AG20443 (cell line): Measurements from ENCODE around the gene PCSK7.
A peak's percentile ranks its signal among the peaks of the same experiment; 100 is the strongest.
"Not testable (repeated sequence)": the region's sequence is repeated elsewhere in the genome, so short reads cannot be mapped to it uniquely, and the experiment has no call there.

Experiments used
- DNase-seq: peaks from one replicate; pipeline ENCODE4 v3.0.0; 2012; ENCODE audit warnings: low spot score, mixed read lengths

Gene PCSK7, protein sequence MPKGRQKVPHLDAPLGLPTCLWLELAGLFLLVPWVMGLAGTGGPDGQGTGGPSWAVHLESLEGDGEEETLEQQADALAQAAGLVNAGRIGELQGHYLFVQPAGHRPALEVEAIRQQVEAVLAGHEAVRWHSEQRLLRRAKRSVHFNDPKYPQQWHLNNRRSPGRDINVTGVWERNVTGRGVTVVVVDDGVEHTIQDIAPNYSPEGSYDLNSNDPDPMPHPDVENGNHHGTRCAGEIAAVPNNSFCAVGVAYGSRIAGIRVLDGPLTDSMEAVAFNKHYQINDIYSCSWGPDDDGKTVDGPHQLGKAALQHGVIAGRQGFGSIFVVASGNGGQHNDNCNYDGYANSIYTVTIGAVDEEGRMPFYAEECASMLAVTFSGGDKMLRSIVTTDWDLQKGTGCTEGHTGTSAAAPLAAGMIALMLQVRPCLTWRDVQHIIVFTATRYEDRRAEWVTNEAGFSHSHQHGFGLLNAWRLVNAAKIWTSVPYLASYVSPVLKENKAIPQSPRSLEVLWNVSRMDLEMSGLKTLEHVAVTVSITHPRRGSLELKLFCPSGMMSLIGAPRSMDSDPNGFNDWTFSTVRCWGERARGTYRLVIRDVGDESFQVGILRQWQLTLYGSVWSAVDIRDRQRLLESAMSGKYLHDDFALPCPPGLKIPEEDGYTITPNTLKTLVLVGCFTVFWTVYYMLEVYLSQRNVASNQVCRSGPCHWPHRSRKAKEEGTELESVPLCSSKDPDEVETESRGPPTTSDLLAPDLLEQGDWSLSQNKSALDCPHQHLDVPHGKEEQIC

DNA sequence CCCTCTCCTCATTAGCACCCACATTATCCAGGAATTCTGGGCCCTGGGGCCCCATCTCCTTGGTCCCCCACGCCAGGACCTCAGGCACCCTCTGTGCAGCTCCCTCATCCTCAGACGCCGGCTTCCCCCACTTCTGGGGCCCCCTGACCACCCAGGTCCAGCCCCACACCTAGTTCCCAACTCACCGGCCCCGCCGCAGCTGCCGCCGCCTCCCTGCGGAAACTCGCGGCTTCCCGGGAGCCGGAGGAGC, at the start of gene PCSK7:
TSS of gene PCSK7 (minus strand) at position 232 of the 250 bp plus-strand sequence. CDS start 2,229 bp downstream, outside the sequence.
- DNase-seq, result no peak

DNA sequence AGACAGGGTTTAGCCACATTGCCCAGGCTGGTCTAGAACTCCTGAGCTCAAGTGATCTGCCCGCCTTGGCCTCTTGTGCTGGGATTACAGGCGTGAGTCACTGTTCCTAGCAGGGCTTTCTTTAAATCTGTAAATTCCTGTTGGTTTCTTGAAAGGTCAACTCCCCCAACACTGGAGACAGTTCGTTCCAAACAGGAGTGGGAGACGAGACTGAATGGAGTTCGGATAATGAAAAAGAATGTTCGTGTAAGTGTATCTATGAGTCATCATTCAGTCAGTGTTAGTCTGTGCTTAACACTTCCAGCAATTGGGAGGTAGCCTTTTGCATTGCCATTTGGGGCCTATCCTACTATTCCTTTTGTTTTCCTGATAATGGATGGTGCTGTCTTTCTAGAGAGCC, 49.3 kb upstream of the PCSK7 start:
- peak; percentile 88 for DNase-seq

DNA sequence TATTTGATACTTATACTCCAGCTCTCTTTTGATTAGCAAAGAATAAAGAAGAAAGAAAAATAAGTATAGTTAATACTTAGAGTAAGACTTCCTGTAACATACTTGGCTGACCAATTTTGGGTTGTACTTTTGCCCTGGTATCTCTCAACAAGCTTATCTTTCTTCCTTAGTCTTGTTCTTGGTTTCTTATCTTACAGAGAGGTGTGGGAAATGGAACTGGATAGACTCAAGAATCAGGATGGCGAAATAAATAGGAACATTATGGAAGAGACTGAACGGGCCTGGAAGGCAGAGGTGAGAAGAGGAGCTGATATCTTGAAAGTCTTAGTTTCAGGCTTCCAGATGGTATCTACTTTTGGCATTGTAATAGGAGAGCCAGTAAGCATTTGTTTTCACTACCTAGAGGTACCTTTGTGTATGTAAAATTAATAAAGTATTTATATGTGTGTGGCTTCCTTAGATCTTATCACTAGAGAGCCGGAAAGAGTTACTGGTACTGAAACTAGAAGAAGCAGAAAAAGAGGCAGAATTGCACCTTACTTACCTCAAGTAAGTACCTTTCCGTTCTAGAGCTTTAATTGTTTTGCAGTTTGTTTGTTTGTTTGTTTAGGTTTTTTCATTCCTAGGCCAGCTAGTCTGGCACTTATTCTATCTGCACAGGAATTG, 48.0 kb upstream of the PCSK7 start:
- no peak for DNase-seq

DNA sequence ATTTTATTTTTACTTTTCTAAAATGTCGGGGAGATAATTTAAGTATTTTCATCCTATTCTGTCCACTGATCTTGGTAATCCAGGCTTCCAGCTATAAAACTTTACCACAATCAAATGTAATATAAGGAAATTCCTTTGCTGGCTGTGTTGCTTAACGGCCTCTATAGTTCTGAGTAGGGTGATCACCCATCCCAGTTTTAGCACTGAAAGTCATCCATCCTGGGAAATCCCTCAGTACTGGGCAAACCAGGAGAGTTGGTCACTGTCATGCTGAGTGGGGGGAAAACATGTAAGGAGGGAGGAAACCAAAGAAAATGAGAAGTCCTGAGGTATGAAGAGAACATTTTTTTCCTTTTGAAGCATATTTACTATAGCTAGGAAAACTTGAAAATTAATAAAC, 46.5 kb upstream of the PCSK7 start:
- DNase-seq, result no peak

DNA sequence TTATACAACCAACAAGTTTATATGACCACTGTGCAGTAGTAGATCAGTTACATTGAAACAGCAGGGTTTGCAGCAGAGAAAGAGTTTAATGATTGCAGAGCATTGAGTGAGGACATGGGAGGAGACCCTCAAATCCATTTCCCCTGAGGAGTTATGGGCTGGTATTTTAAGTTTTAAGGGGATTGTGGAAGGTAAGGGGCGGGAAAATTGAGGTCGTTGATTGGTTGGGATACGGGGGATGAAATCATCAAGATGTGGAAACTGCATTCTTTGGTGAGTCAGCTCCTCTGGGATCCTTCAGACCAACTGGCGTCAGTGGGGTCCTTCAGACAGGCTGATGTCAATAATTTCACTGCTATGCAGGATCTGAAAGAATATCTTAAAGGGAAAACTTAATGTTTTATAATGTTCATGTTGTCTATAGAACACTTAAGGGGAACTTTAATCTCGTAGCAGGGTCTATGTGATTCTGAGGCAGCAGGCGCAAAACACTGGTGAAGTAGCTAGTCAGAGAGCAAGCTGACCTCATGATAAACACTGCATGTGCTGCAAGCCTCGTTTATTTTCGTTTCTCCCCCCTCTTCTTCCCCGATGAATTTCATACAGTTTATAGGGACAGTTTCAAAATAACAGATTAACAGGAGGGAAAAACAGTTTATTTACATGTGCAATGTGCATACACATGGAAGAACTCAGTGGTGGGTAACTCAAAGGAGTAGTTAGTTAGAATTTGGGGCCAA, 41.8 kb upstream of the PCSK7 start:
- peak; percentile 61 for DNase-seq

DNA sequence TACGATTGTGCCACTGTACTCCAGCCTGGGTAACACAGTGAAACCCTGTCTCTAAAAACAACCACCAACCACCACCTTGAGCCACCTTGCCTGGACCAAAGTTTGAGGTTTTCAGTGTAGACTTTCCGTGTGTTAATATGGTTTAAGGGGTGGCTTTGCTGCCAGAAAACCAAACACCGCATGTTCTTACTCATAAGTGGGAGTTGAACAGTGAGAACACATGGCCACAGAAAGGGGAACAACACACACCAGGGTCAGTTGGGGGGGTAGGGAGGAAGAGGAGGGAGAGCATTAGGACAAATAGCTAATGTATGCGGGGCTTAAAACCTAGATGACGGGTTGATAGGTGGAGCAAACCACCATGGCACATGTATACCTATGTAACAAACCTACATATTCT, 40.3 kb upstream of the PCSK7 start:
- not testable (repeated sequence) for DNase-seq

DNA sequence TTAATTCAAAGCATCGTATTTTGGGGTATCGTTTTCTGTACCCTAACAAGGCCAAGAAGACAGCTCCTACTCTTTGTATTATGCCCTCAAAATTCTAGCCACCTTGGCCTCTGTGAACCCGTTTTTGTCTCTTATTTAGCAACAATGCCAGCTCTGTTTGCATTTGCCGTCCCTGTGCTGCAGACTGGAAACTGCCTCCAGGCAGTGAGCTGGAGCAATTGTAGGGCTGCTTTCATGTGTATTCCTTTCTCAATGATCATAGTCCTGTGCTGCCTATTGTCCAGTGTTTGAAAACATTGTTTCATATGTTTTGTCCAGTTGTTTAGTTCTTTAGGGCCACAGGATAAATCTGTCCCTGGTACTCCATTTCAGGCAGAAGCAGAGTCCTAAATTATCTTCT, 39.3 kb upstream of the PCSK7 start:
- no peak for DNase-seq

DNA sequence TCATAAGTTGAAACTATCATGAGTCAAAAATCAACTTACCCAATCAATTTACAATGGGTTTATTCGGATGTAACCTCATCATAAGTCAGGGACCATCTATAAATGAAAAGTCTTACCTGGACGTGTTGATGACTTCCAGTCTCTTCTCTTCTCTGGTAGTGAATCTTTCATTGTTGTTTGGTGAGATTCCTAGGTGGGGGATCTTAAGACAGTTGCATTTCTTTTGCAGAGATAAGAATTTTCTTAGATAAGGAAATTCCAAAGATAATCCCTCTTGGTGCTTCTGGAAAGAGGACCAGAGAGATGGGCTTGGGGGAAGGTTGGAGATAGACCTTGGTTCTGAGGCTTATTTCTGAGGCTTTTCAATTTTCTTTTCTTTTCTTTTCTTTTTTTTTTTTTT, 38.0 kb upstream of the PCSK7 start:
- no peak for DNase-seq

DNA sequence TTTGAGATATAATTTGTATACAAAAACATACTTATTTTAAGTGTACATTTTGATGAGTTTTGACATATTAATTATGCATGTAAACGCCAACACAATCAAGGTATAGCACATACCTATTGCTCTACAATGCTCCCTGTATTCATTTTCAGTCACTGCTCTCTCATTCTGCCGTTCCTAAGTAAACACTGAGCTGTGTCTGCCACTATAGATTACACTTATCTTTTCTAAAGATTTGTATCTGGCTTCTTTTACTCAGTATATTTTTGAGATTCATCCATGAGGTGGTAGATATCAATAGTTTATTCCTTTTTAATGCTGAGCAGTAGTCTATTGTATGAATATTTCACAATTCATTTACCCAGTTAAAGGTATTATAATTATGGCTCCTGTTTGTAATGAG, 33.9 kb upstream of the PCSK7 start:
- no peak for DNase-seq

DNA sequence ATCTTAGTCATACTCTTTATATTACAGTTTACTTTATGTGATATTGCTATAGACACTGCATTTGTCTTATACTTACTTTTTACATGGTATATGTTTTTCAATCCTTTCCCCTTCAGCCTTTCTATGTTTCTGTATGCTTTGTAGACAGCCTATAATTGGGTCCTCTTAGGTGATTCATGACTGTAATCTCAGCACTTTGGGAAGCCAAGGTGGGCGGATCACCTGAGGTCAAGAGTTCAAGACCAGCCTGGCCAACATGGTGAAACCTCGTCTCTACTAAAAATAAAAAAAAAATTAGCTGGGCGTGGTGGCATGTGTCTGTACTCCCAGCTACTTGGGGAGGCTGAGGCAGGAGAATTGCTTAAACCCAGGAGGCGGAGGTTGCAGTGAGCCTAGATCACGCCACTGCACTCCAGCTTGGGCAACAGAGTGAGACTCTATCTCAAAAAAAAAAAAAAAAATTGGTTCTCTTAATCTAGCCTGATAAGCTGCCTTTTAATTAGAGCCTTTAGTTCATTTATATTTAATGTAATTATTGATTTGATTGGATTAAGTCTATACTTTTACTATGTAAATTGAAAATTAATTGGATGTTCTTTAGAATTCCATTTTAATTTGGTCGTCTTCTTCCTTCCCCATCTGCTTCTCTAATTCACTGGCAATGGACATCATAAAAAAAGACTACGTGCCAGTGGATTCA, 32.9 kb upstream of the PCSK7 start:
- DNase-seq, result not testable (repeated sequence)

DNA sequence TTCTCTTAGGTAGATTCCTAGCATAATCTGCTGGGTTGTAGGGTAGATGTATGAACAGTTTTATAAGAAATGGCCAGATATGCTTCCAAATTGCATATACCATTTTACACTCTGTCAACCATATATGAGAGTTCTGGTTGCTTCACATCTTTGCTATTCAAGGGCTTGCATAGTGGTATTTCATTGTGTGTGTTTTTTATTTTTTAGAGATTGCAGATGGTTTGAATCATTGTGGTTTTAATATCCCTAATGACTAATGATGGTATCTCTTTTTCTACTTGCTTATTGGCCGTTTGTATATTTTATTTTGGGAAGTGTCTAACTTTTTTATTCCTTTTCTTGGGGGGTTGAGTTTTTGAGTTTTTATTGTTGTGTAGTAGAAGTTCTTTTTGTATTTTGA, 27.5 kb upstream of the PCSK7 start:
- peak; percentile 49 for DNase-seq

DNA sequence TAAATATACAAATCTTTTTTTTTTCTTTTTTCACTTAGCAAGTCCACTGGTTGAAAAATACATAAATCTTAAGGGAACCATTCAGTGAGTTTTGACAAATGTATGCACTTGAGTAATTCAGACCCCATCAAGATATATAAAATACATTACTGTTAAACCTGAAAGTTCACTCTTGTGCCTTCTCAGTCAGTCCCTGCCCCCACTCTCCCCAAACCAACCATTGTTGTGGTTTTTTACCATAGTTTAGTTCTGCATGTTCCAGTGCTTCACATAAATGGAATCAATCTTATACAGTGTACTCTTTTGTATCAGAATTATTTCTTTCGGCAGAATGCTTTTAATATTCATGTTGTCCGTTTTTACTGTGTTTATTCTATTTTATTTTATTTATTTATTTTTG, 26.7 kb upstream of the PCSK7 start:
- DNase-seq, result no peak

DNA sequence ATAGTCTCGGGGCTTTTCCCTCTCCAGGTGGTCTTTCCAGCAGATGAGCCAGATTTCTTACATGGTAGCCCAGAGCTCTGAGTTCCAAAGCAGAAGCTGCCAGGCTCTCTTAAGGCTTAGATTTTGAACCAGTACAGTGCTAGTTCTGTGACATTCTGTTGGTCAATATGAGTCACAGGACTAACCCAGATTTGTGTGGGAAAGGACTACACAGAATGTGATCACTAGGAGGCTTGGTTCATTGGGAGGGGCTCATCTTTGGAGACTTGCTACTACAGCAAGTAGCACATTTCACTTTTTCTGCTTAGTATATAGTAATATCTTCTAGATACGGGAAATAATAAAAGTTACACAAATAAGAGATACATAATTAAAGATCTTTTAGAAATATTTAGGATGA, 24.7 kb upstream of the PCSK7 start:
- peak; percentile 57 for DNase-seq

DNA sequence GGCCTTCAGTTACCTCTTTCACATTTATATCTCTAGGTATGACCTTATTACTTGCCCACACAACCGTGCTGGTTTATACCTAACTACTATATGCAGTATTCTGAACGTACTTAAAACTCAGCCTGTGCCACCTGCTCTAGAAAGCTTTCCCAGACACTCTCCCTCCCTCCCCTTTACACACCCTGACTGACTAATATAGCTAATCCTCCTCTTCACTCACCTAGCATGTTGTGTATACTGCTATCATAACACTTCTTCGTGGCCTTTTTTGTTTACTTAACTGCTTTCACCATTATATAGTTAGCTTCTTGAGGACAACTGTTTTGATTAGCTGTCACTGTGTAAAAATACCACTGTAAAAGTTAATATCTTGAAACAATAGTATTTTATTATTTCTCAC, 24.1 kb upstream of the PCSK7 start:
- DNase-seq, result no peak

DNA sequence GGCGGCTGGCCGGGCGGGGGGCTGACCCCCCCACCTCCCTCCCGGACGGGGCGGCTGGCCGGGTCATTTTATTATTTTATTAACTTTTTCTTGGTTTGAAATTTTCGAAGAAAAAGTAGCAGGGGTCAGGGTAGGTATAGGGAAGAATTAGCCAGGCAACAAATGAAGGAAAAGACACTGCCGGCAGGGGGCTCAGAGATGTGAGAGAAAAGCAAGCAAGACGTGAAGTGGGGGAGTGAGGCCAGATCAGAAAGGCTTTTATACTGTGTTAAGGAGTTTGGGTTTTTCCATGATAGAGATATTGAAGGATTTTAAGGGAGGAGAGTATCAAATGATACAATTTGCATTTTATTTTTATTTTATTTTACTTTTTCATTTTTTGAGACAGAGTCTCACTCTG, 19.6 kb upstream of the PCSK7 start:
- no peak for DNase-seq

DNA sequence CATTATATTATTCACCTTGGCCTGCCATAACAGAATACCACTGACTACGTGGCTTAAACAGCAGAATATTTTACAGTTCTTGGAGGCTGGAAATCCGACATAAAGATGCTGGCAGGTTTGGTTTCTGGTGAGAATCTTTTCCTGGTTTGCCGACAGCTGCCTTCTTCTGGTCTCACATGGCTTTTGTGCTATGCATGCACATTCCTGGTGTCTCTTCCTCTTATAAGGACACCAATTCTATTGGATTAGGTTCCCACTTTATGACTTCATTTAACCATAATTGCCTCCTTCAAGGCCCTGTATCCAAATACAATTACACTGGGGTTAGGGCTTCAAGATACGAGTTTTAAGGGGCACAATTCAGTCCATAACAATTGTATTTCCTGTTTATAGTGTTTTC, 17.7 kb upstream of the PCSK7 start:
- no peak for DNase-seq

DNA sequence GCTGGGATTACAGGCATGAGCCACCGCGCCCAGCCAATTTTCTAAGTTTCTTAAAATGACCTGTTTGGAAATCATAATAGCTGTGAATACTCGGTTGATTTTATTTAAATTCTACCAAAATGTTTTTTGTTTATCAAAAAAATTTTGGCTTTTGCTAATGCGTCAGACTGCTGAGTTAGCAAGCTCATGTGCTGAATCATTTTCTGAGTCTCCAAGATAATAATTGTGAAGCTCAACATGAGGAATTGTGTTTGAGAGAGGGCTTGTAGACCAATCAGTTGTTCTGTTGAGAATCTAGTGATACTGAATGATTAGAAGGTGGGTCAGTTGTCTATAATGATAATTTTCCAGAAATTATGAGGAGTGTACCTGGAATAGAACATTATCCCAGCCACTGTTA, 16.5 kb upstream of the PCSK7 start:
- DNase-seq, result no peak

DNA sequence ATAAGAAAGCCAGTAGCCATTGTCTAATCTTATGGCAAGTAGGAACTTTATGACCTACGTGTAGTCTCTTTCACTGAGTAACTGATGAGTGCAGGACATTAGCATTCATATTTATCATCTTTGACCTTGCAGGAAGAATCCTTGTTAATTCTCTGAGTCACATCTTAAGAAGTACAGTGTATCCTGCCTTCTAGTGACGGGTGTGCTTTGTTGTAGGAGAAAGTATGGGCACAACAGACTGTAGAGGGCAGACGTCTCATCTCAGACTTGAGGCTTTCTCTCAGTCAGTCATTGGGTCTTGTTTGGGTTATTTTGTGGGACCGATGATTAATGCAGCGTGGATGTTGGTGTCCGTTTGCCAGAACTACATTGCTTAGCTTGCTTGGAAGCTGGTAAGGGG, 7.4 kb upstream of the PCSK7 start:
- peak; percentile 92 for DNase-seq

DNA sequence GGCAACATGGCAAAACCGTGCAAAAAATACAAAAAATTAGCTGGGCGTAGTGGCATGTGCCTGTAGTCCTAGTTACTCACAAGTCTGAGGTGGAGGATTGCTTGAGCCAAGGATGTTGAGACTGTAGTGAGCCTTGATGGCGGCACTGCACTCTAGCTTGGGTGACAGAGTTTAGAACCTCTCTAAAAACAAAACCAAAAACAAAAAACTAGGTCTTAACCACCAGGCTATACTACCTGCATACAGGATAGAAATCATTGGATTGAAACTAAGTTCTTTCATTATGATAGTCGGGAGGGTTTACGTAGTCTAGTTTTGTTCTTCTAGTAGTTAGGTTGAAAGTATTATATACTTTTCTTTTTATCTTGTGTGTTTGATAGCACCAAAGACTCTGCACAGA, 6.3 kb upstream of the PCSK7 start:
- DNase-seq, result no peak

DNA sequence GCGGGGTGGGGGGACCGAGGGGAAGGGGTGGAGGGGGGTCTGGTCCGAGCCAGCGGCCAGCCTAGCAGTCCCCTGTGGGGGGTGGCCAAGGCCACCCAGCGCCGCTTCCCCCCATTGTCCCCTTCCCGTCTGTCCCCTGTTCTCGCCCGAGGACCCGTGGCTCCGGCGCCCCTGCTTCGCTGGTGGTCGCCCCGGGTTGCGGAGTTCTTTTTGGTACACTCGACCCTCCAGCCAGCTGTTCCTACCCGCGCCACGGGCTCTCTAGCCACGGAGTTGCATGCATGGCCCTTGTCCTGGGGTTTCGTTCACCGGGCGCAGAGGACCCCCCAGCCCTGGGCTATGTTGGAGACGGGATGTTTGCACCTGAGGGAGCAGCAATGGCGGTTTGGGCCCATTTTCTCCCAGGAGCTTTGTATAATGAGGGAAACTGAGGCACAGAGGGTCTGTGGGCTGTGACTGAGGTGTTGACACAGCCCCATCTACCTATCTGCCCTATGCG, 1.1 kb upstream of the PCSK7 start:
- peak; percentile 43 for DNase-seq

DNA sequence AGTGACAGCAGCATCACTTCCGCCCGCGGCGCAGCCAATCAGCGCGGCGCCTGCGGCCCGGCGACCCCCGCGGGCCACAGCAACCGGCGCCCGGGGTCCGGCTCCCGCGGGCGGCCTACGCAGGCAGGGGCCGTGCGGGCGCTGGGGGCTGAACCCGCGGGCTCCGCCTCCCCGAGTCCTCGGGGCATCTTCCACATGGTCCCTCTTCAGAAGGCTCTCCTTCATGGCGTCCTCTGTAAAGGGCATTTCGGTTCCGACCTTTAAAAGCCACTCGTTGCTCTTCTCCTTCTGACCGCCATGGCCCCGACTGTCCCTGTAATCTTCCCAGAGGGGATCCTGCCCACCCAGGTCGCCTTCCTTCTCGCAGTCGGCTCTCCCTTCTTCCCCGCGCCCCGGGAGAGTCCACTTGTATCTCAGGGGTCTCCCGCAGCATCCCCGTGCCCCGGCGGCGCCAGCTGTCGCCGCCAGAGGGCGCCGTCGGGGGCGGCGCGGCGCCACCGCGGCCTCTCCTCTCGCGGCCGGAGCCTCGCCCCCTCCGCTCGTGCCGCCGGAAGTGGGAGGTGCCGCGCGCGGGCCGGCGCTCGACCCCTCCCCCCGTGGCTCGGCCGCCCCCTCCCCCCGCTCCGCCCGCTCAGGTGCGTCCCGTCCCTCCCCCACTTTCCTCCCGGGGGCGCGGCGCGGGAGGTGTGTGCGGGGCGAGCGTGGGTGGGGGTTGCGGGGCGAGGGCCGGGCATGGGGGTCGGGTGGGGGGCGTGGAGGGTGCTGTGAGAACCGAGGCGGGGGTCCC, 412 bp upstream of the PCSK7 start, which contains the start of gene RNF214:
TSS of gene RNF214 (plus strand) at position 580 of the 787 bp plus-strand sequence. CDS start 1,602 bp downstream, outside the sequence.
- DNase-seq, result peak; percentile 98
